Fibroblast of skin of left biceps (primary cell): ENCODE measurements around the gene RAP1GAP2.
"Not testable (repeated sequence)": the region's sequence is repeated elsewhere in the genome, so short reads cannot be mapped to it uniquely, and the experiment has no call there.

Experiments
- DNase-seq, 2 experiments: peaks; one replicate each; pipeline ENCODE4 v3.0.0-alpha.2; 2013; ENCODE audit warnings: low read depth in 2 of 2

Gene RAP1GAP2

GRCh38 chr17:3043737-3044365 lies 247.6 kb downstream of the RAP1GAP2 start:
- DNase-seq, result no peak

DNA sequence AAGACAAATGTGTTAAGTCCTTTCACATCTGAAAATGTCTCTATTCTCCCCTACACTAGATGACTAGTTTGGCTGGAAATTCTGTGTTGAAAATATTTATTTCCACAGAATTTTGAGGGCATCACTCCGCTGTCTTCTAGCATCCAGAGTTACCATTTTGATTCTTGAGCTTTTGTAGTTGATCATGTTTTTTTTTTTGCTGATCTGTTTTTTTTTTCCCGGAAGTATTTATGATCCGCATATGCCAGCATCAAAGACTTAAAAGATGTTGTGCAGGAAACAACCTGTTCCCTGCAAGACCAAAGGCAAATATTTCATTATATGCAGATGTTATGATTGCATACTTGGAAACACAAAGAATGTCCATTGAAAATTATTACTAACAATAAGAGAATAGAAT lies 250.5 kb downstream of the RAP1GAP2 start:
- DNase-seq, result no peak

- peak; percentile 91 to 92 for DNase-seq
Measured at GRCh38 chr17:3048727-3049471, 252.7 kb downstream of the RAP1GAP2 start.

DNA sequence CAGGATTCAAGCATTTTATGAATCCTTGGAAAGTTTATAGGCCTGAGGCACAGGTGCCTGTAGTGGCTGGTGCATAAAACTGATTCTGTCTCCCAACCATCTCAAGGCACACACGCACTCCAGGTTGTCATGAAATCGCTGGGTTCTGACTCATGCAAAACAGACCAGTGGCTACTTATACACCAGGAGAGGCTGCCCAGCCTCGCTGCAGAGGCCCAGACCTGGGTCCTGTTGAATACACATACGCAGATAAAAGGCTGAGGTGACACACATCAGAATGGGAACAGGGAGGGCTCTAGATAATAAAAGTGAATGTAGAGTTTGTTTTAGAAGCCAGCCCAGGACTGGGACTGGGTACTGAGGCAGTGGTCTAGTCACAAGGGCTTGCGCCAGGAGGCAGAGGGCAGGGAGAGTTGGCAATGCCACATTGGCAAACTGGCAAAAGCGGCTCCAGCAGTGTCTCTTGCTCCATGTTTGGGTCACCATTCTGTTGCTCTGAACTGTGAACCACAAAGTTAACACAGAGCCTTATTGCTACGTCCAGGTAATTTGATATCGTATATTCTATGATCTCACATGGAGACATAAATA lies 253.6 kb downstream of the RAP1GAP2 start:
- no peak for DNase-seq

DNA sequence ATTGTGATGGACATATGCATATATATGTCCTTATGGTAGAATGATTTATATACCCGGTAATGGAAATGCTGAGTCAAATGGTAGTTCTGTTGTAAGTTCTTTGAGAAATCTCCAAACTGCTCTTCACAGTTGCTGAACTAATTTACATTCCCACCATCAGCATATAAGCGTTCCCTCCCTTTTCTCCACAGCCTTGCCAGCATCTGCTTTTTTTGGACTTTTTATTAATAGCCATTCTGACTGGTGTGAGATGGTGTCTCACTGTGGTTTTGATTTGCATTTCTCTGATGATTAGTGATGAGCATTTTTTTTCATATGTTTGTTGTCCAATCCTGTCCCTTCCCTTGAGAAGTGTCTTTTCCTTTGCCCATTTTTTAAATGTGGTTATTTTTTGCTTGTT lies 258.6 kb downstream of the RAP1GAP2 start:
- not testable (repeated sequence) for DNase-seq

DNA sequence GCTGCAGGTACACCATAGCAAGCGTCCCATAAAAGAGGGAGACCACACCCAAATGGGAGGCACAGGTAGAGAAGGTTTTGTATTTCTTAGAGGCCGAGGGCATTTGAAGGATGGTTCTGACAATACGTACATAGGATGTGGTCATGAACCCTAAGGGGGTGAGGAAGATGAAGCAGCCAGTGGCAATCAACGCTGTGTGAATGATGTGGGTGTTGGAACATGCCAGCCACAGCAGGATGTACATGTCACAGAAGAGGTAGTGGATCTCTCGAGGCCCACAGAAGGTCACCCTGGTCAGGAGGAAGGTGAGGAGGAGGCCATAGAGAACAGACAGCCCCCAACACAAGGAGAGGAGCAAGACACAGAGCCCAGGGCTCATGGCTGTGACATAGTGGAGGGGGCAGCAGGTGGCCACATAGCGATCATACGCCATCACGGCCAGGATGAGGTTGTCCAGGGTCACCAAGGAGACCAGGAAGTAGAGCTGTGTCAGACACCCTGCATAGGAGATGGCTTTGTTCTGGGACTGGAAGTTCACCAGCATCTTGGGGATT lies 266.7 kb downstream of the RAP1GAP2 start:
- DNase-seq, result not testable (repeated sequence)

GRCh38 chr17:3063507-3063906 lies 267.3 kb downstream of the RAP1GAP2 start, which contains the start of gene OR1D5:
Gene OR1D5 (minus strand): TSS chr17:3063607. CDS start chr17:3063607, 0 bp downstream.
- DNase-seq, result not testable (repeated sequence)

GRCh38 chr17:3065192-3065591 lies 269.0 kb downstream of the RAP1GAP2 start:
- not testable (repeated sequence) for DNase-seq

- DNase-seq, result not testable (repeated sequence)
Measured at GRCh38 chr17:3073850-3074249, 277.6 kb downstream of the RAP1GAP2 start.
